Activated gamma-delta T cell (primary cell): ENCODE measurements around the gene SLC29A4.

ENCODE experiments used
- DNase-seq: peaks from one replicate; lab custom pipeline; 2025; lab: John Stamatoyannopoulos, UW

SLC29A4 gene

DNA sequence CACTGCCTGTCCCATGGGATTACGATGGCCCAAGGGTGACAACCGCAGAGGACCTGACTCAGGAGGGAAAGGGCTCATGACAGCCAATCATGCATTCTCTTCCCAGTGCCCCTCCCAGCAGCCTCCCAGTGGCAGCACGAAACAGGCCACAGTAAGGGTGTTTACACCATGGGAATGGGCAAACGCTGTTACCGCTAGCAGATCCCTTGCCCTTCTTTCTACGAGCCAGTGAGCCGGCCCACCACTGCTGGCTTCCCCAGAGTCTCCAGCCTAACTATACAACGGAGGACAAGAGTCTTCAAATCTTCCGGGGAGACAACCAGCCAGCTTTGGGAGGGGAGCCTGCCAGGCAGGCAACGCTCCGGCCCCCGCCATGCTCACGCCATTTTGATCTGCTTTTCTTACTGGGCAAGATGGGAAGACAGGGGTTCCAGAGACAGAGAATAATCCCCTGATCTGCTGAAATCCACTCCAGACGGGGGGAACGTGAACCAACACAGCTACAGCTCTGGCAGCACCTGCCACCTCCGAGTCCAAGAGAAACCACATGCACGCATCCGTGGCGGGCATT, 69.8 kb downstream of the SLC29A4 start:
- no peak for DNase-seq

DNA sequence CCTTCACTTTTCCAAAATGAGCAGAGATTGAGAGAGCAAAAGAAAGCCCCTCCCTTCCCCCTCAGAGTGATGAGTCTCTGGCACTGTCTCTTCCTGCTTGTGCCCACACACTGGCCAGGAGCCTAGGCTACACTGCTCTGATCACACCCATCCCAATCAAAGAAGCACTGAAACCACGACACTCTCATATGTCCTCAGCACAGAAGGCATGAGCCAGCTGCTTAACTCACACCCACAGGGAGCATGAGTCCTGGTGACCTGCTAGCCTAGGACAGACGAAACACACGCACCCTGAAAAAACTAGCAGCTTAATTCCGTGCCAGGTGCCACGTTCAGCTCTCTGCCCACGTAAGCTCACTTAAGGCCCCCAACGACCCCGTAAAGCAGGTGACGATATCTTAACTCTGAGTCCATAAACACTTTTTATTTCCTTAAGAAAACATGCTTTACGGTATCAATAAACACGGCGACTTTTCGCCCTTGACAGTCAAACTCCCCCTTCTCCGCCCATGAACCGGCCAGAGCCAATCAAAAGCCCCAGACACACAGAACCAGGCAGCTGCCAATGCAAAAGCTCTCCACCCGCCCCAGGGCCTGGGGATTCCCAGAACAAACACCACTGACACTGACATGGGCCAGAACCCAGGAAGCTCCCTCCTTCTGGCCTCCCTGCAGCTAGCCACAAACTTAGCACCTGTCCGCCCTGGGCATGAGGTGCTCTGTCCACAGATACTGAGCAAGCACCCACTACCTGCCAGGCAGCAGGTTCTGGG, 71.9 kb downstream of the SLC29A4 start:
- no peak for DNase-seq
